ENCODE results near the gene SIX5.

SIX5 gene

GRCh38 chr19:45772912-45773311 is 3.9 kb upstream of the SIX5 start:
- no peak for DNase-seq

GRCh38 chr19:45772130-45772840 is 3.2 kb upstream of the SIX5 start:
- no peak for DNase-seq

DNA sequence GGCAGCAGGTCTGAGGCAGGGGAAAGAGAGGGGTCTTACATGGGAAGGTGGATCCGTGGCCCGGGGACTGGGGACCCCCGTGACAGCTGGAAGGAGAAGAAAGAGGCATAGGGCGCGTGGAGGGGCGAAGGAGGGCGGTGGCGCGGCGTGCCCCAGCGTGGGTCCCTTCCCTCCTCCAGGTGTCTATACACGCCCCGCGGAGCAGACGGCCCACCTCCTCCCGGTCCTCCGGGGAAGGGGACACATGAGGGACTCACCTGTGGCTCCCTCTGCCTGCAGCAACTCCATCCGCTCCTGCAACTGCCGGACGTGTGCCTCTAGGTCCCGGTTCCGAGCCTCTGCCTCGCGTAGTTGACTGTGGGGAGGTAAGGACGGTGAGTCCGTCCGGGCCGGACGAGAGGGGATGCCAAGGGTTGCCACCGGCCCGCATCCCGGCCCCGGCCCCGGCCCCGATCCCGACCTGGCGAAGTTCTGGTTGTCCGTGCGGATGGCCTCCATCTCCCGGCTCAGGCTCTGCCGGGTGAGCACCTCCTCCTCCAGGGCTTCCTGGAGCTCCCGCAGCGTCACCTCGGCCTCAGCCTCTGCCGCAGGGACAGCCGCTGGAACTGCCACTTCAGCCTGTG is 2.4 kb upstream of the SIX5 start:
- DNase-seq: no peak

DNA sequence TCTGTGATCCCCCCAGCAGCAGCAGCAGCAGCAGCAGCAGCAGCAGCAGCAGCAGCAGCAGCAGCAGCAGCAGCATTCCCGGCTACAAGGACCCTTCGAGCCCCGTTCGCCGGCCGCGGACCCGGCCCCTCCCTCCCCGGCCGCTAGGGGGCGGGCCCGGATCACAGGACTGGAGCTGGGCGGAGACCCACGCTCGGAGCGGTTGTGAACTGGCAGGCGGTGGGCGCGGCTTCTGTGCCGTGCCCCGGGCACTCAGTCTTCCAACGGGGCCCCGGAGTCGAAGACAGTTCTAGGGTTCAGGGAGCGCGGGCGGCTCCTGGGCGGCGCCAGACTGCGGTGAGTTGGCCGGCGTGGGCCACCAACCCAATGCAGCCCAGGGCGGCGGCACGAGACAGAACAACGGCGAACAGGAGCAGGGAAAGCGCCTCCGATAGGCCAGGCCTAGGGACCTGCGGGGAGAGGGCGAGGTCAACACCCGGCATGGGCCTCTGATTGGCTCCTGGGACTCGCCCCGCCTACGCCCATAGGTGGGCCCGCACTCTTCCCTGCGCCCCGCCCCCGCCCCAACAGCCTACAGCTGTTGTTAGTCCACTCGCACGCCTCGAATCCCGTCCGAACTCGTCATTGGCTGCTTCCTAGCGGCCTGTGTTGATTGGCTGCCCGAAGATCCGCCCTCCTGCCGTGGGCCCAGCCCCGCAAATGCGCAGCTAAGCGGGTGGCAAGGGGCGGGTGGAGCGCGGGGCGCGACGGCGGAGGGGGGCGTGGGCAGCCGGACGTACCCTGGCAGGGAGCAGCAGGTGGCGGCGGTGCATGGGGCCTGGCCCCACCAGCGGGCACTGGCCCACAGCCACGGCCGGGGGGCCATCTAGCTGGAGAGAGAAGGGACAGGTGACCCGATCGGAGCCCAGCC is 1.4 kb upstream of the SIX5 start:
- peak; percentile 99 for DNase-seq

DNA sequence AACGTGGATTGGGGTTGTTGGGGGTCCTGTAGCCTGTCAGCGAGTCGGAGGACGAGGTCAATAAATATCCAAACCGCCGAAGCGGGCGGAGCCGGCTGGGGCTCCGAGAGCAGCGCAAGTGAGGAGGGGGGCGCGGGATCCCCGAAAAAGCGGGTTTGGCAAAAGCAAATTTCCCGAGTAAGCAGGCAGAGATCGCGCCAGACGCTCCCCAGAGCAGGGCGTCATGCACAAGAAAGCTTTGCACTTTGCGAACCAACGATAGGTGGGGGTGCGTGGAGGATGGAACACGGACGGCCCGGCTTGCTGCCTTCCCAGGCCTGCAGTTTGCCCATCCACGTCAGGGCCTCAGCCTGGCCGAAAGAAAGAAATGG is 754 bp upstream of the SIX5 start:
- DNase-seq: peak; percentile 55

DNA sequence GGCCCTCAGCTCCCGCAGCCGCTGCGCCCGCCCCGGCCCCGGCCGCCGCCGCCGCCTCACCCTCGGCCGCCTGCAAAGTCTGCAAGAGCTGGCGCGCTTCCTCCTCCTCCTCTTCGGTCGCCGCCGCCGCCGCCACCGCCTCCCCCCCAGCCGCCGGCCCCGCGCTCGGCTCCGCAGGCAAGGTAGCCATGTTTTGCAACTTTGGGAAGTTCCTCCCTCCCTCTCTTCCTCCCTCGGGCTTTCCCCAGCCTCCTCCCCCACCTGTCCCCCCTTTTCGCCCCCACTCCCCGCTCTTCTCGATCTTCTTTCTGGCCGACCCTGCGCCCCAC is 433 bp downstream of the SIX5 start:
- DNase-seq: peak; percentile 23

DNA sequence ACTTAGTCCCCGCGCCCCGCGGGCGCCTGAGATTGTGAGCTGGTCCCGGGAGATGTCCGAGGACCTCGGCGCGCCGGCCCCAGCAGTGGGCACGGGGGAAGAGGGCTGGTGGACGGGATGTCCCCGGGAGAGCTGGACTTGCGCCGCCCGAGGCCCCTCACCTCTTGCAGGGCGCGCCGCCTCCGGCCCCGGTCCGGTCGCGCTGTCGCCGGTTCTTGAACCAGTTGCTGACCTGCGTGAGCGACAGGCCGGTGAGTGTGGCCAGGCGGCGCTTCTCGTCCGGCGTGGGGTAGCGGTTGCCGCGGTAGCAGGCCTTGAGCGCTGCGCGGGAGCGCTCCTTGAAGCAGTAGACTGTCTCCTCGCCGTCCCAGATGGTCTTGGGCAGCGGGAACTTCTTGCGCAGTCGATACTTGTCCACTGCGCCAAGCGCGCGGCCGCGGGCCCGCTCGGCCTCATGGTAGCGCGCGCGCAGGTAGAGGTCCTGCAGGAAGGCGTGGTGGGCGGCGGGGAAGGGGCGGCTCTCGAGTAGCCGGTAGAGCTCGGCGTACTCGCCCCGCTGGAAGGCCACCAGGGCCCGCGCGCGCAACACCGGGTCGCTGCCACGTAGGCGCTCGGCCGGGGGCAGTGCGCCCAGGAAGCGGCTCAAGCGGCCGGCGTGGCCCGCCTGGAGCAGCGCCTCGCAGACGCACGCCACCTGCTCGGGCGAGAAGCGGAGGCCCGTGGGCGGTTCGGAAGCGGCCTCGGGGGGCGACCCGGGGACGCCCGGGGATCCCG is 984 bp downstream of the SIX5 start:
- peak; percentile 23 for DNase-seq

- peak; percentile 12 for DNase-seq
Observed at GRCh38 chr19:45767410-45767880, 1.6 kb downstream of the SIX5 start.

DNA sequence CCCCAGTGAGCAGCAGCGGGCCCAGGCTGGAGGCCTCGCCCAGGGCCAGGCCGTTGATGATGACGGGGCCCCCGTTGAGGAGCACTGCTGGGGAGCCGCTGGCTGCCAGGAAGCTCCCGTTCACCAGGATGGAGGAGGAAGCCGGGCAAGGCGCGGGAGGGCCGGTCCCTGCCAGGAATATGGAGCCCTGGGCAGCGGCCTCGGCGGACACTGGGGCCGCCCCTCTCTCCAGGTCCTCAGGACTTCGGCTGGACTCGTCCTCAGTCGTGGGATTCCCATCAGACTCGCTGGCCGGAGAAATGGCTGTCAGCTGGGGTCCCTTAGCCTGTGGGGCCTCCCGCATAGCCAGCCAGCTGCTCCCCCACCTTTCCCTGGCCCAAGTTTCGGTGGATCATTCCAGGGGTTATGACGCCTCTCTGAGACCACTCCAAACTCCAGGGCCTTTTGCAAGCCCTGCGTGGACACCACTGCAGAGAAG is 2.1 kb downstream of the SIX5 start:
- no peak for DNase-seq

GRCh38 chr19:45766296-45766868 is 2.7 kb downstream of the SIX5 start:
- DNase-seq: no peak

GRCh38 chr19:45765702-45766295 is 3.3 kb downstream of the SIX5 start:
- no peak for DNase-seq

- no peak for DNase-seq
Observed at GRCh38 chr19:45764945-45765701, 3.9 kb downstream of the SIX5 start.

- DNase-seq: no peak
Observed at GRCh38 chr19:45764475-45764874, 4.6 kb downstream of the SIX5 start.

DNA sequence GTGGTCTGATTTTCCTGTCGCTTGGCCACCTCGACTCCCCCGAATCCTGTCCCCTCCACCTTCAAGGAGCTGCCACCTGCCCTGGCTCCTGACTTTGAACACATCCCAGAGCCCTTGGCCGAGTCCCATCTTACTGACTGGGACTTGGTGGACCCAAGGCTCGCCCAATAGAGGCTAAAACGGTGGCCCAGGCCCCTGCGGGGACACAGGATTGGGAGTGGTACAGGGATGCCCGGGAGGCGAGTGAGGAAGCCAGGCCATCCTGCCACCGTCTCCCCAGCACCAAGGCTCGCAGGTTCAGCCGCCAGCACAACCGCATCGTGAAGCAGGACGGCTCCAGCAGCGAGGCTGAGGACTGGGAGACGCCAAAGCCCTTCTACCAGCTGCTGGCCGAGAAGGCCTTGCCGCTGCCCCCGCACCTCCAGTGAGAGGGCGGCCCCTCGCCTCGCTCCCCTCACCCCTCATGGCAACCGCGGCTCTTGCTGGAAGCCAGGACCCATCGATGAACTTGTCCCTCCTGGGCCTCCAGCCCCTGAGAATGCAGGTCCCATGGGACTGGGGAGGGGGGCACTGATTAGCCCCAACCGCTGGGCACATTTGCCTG is 5.3 kb downstream of the SIX5 start:
- DNase-seq: no peak

GRCh38 chr19:45762870-45763631 is 6.0 kb downstream of the SIX5 start:
- no peak for DNase-seq

- DNase-seq: no peak
Observed at GRCh38 chr19:45761714-45762113, 7.3 kb downstream of the SIX5 start.

DNA sequence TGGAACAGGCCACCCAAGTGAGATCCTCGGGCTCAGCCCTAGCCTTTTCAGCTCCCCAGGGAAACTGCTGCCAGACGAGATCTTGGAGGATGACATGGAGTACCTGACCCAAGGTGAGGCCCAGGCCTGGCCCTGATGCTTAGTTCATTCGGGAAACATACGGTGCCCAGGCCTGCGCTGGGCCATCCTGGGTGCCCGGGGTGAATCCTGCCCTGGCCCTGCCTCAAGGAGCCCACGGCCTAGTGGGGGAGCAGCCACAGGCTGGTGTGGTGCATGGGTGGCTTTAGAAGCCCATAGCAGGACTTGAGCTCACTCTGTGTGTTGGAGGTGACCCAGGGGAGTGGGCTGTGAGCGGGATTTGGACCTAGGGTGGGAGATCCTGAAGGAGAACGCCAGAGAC is 10.1 kb downstream of the SIX5 start:
- DNase-seq: no peak

- DNase-seq: no peak
Observed at GRCh38 chr19:45757695-45758094, 11.4 kb downstream of the SIX5 start.

- DNase-seq: no peak
Observed at GRCh38 chr19:45754323-45754722, 14.7 kb downstream of the SIX5 start.

DNA sequence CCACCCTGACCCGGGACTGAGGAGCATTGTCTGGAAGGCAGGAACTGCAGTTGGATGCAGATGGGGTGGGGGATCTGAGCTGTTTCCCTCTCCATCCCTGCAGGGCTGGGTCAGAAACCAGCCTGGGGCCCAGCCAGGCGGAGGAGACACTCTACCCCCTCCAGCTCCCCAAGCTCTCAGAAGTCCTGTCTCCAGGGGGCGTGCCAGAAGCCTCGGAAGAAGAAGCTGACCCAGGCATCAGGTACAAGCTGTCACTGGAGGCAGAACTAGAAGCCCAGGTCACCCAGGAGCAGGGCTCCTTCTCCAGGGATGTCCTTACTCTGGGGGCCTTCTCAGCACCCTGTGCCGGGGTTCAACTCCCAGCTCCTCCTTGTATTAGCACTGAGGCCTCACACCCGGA is 15.5 kb downstream of the SIX5 start:
- DNase-seq: no peak

Data from NCI-H1105 treated with DMSO at 0.1 percent for 48 hours (cell line).